ENCODE measurements around the gene IQCE.

DNA sequence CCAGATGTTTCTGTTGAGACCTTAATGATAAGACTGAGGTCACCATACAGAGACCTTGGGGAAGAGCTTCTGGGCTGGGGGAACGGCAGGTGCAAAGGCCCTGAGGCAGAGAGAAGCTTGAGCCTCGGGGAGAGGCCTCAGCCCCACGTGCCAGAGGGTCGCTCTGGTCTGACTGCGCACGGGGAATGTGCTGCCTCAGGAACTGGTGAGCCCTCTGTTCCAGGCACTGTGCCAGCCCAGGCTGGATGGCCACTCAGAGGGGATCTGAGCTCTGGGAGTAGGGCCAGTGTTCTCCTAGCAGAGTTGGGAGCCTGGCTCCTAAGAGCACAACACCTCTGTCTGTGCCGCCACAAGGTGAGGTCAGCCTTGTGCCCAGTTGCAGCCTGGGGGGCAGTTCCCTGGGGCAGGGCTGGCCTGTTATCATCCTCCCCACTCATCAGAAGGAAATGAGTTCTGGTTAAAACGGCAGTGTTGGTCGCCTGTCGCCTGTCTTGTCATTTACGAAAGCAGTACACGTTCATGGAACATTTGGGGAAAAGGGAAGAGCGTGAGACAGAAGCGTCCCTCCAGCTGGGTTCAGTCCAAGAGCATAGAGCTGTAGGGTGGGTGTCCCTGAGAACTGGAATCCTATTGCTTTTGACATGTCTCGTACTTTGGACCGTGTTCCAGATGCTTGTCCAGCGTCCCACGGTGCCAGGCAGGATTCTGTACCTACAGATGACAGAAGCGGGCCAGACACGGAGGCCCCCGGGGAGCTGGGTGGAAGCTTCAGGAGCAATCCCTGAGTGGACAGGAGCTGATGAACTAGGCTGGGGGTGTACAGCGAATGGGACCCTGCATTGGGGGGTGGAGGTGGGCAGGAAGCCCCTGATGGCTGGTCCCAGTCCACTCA lies 77.3 kb downstream of the IQCE start:
- TF ChIP-seq EP300 (IDR thresholded peaks at IDR 0.05), result peak in 1 of 2 donors; percentile 27
- TF ChIP-seq CTCF (IDR thresholded peaks at IDR 0.05), result no peak
